ENCODE results near the gene FMO4.
"Not testable (repeated sequence)": the region's sequence is repeated elsewhere in the genome, so short reads cannot be mapped to it uniquely, and the experiment has no call there.

The FMO4 gene

DNA sequence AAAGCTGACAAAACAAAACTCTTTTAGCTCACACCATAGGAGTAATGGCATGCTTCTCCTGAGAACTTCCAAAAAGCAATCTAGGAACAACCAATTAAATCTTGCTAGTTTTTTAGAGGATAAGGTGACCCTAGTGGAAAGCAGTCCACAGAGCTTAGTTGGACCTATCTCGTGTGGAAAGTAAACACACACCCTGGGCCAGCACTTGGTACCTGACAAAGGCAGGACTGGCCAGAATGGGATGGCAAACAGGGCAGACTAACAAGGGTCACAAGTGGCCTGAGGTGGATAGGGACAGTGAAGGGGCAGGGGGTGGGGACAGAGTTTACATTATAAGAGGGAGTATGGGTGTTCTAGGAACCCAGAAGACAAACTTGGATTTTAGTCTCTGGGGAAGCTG lies 22.0 kb downstream of the FMO4 start:
- H3K27me3 ChIP-seq (ENCODE audit: control insufficient read depth, insufficient read depth, low read length), result no peaks in the 10 kb centered on the region
- H3K9ac ChIP-seq, result no peak overlapping the region
- H2AFZ ChIP-seq, result no peak overlapping the region
- H3K36me3 ChIP-seq (ENCODE audit: control insufficient read depth, insufficient read depth, low read length), result no peaks in the 10 kb centered on the region
- no peak overlapping the region for H3K4me3 ChIP-seq (ENCODE audit: low read depth, low read length)
- no peak for TF ChIP-seq CTCF (IDR thresholded peaks at IDR 0.05)
- H3K4me1 ChIP-seq, result no peaks in the 10 kb centered on the region
- no peaks in the 10 kb centered on the region for H3K9me3 ChIP-seq (ENCODE audit: control insufficient read depth, low read length)
- H3K79me2 ChIP-seq, result no peaks in the 10 kb centered on the region
- no peak overlapping the region for H3K4me2 ChIP-seq (ENCODE audit: low read length)
- H3K27ac ChIP-seq, result no peak overlapping the region

DNA sequence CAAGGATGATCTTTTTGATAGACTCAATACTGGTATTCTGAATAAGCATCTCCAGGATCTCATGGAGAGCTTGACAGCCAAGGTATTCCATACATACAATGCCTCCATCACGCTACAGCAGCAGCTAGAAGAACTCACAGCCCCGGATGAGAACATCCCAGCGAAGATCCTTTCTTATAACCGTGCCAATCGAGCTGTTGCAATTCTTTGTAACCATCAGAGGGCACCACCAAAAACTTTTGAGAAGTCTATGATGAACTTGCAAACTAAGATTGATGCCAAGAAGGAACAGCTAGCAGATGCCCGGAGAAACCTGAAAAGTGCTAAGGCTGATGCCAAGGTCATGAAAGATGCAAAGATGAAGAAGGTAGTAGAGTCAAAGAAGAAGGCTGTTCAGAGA lies 25.4 kb downstream of the FMO4 start:
- not testable (repeated sequence) for H3K79me2 ChIP-seq; H2AFZ ChIP-seq; H3K9ac ChIP-seq; H3K4me1 ChIP-seq; H3K4me2 ChIP-seq (ENCODE audit: low read length); H3K4me3 ChIP-seq (ENCODE audit: low read depth, low read length); H3K9me3 ChIP-seq (ENCODE audit: control insufficient read depth, low read length); H3K27me3 ChIP-seq (ENCODE audit: control insufficient read depth, insufficient read depth, low read length); H3K36me3 ChIP-seq (ENCODE audit: control insufficient read depth, insufficient read depth, low read length); H3K27ac ChIP-seq

DNA sequence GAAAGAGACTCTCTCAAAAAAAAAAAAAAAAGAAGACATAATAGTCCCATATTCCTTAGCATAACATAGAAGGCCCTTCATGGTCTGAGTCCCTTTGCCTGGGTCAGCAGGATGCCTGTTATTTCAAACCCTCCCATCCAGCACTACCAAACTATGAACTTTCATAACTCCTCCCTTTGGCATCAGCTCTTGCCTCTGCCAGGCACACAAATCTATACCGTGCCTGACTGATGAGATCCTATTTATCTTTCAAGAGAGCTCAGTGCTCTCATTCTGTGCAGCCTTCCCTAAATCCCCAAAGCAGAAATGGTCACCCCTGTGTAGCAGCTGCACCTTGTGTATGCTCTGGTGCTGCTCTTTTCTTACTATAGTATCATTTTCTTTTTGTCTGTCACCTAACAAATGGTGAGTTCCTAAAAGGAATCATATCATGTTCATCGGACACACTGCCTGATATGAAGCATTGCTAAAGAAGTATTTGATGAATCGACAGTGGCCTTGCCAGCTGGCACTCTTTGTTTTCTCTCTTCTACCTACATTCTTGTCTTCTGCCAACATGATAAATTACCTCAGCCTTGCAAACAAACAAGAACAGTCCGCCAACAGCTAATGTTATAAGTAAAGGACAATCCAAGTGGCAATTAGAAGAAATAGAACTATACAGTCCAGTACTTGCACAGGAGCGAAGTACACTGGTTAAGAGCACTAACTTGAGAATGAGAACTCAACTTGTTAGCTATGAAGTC lies 29.9 kb downstream of the FMO4 start:
- H2AFZ ChIP-seq, result no peak overlapping the region
- no peaks in the 10 kb centered on the region for H3K4me1 ChIP-seq
- H3K9ac ChIP-seq, result no peak overlapping the region
- no peaks in the 10 kb centered on the region for H3K79me2 ChIP-seq
- no peak for TF ChIP-seq CTCF (IDR thresholded peaks at IDR 0.05)
- no peaks in the 10 kb centered on the region for H3K27me3 ChIP-seq (ENCODE audit: control insufficient read depth, insufficient read depth, low read length)
- H3K27ac ChIP-seq, result no peak overlapping the region
- H3K4me3 ChIP-seq (ENCODE audit: low read depth, low read length), result no peak overlapping the region
- H3K9me3 ChIP-seq (ENCODE audit: control insufficient read depth, low read length), result no peaks in the 10 kb centered on the region
- no peak overlapping the region for H3K4me2 ChIP-seq (ENCODE audit: low read length)
- no peaks in the 10 kb centered on the region for H3K36me3 ChIP-seq (ENCODE audit: control insufficient read depth, insufficient read depth, low read length)

DNA sequence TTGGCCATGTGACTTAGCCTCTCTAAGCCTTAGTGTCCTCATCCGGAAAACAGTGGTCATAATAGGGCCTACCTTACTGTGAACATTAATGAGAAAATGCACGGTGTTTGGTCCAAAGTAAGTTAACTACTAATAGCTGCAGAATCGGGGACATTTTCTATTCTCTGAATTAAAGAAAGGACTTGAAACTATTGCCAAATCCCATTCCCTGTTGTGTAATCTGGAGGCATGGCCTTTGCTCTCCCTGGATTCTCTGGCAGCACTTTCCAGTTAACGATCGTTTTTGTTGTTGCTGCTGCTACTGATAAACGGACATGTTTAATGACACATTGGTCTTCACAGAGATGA lies 30.5 kb downstream of the FMO4 start:
- Histone ChIP-seq H3K27ac (no peak overlapping the region), H3K9me3 (ENCODE audit: control insufficient read depth, low read length) (no peaks in the 10 kb centered on the region), H3K9ac (no peak overlapping the region), H3K4me3 (ENCODE audit: low read depth, low read length) (no peak overlapping the region), H2AFZ (no peak overlapping the region), H3K4me1 (no peaks in the 10 kb centered on the region), H3K27me3 (ENCODE audit: control insufficient read depth, insufficient read depth, low read length) (no peaks in the 10 kb centered on the region), H3K79me2 (no peaks in the 10 kb centered on the region), H3K4me2 (ENCODE audit: low read length) (no peak overlapping the region), H3K36me3 (ENCODE audit: control insufficient read depth, insufficient read depth, low read length) (no peaks in the 10 kb centered on the region)
- TF ChIP-seq CTCF (IDR thresholded peaks at IDR 0.05), result no peak

DNA sequence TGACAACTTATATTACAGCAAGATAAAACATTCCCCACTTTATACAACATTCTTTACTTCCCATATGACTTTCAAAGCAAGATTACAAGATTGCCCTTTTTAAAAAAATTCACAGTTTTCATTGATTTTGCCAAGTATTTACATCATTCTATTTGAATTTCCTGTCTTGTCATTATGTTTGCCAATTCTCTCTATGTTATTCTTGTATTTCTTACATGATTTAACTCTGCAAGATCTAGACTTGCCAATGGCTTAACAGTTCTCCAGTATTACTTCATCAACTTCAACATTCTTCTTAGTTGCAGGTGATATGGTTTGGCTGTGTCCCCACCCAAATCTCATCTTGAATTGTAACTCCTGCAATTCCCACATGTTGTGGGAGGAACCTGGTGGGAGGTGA lies 31.6 kb downstream of the FMO4 start:
- no peak overlapping the region for H3K4me3 ChIP-seq (ENCODE audit: low read depth, low read length)
- H3K27me3 ChIP-seq (ENCODE audit: control insufficient read depth, insufficient read depth, low read length), result no peaks in the 10 kb centered on the region
- H3K27ac ChIP-seq, result no peak overlapping the region
- no peaks in the 10 kb centered on the region for H3K4me1 ChIP-seq
- no peaks in the 10 kb centered on the region for H3K79me2 ChIP-seq
- no peaks in the 10 kb centered on the region for H3K9me3 ChIP-seq (ENCODE audit: control insufficient read depth, low read length)
- no peak for TF ChIP-seq CTCF (IDR thresholded peaks at IDR 0.05)
- no peak overlapping the region for H3K4me2 ChIP-seq (ENCODE audit: low read length)
- no peaks in the 10 kb centered on the region for H3K36me3 ChIP-seq (ENCODE audit: control insufficient read depth, insufficient read depth, low read length)
- no peak overlapping the region for H2AFZ ChIP-seq
- no peak overlapping the region for H3K9ac ChIP-seq

All from parathyroid adenoma (tissue), 2 donors.